Fibroblast of lung (primary cell): ENCODE measurements around the gene FMO4. TPM values are rescaled to one million over a fixed set of nuclear protein-coding genes. Genes with fewer than 3 reads are reported as not detected.

Source experiments
- DNase-seq, 2 donors: peaks; one replicate each; pipeline versions ENCODE4 v3.0.0 to v3.0.0-alpha.2; 2010; ENCODE audit warnings: low read depth in 2 of 2
- H2AFZ ChIP-seq: 2 replicates; pipeline ENCODE4 v1.5.1; 2012; ENCODE audit warnings: low read length, control low read depth, inconsistent platforms
- H3K27ac ChIP-seq: 2 replicates; pipeline ENCODE4 v1.5.1; 2011; ENCODE audit warnings: low read length, control low read depth; ENCODE audit not compliant: insufficient read depth
- H3K27me3 ChIP-seq: 2 replicates; pipeline ENCODE4 v1.5.1; 2011; ENCODE audit warnings: mild to moderate bottlenecking, low read length; ENCODE audit not compliant: control insufficient read depth, insufficient read depth
- H3K36me3 ChIP-seq: 2 replicates; pipeline ENCODE4 v1.5.1; 2011; ENCODE audit warnings: low read length; ENCODE audit not compliant: control insufficient read depth, insufficient read depth
- H3K4me1 ChIP-seq: 2 replicates; pipeline ENCODE4 v1.5.1; 2011; ENCODE audit warnings: low read length; ENCODE audit not compliant: control insufficient read depth, insufficient read depth; ENCODE audit errors: extremely low read depth
- H3K4me2 ChIP-seq: 2 replicates; pipeline ENCODE4 v1.5.1; 2011; ENCODE audit warnings: low read length, control low read depth; ENCODE audit not compliant: insufficient read depth; ENCODE audit errors: extremely low read depth
- H3K4me3 ChIP-seq, 4 experiments: fragments of 200-600 bp in 1 of 4; sonication (generic) in 1 of 4; replicated peaks in 1 of 4; 2 replicates each; pipeline ENCODE4 v1.5.1; 2011 to 2016; ENCODE audit warnings: low read length in 4 of 4, low read depth in 3 of 4, mild to moderate bottlenecking in 3 of 4, control low read depth in 2 of 4, inconsistent platforms in 1 of 4, mixed read lengths in 1 of 4; ENCODE audit not compliant: insufficient read depth in 1 of 4; ENCODE audit errors: control extremely low read depth in 1 of 4
- H3K79me2 ChIP-seq: 2 replicates; pipeline ENCODE4 v1.5.1; 2012; ENCODE audit warnings: mild to moderate bottlenecking, low read length, inconsistent platforms; ENCODE audit not compliant: control insufficient read depth, insufficient read depth
- H3K9ac ChIP-seq: 2 replicates; pipeline ENCODE4 v1.5.1; 2011; ENCODE audit warnings: mild to moderate bottlenecking, low read length, control low read depth; ENCODE audit not compliant: insufficient read depth
- H3K9me3 ChIP-seq: 2 replicates; pipeline ENCODE4 v1.5.1; 2012; ENCODE audit warnings: low read depth, low read length; ENCODE audit not compliant: control insufficient read depth, insufficient read depth
- H4K20me1 ChIP-seq: 2 replicates; pipeline ENCODE4 v1.5.1; 2011; ENCODE audit warnings: low read length; ENCODE audit not compliant: control insufficient read depth, insufficient read depth; ENCODE audit errors: extremely low read depth
- CTCF ChIP-seq, 2 donors: IDR thresholded peaks in 1 of 2; conservative IDR thresholded peaks in 1 of 2; 1 replicate in 1 of 2; 2 replicates in 1 of 2; pipeline ENCODE4 v1.5.1; 2011 to 2012; ENCODE audit warnings: low read length in 2 of 2, control low read depth in 1 of 2, inconsistent platforms in 1 of 2, low read depth in 1 of 2, mild to moderate bottlenecking in 1 of 2
- EZH2 ChIP-seq: IDR thresholded peaks from 2 replicates; pipeline ENCODE4 v1.5.1; 2012; ENCODE audit warnings: low read length, control low read depth, mild to moderate bottlenecking; ENCODE audit errors: missing control alignments
- polyA minus RNA-seq: library from RNA; depleted of rRNA, polyadenylated mRNA; stranded (reverse); fragments of >200 nt; gene quantifications from 2 replicates; pipeline ENCODE4 v1.2.3, GENCODE V29; 2011; ENCODE audit warnings: low replicate concordance
- polyA plus RNA-seq, 2 donors: library from polyadenylated mRNA; depleted of rRNA in 1 of 2; stranded (reverse) in 1 of 2; unstranded in 1 of 2; fragments of >200 nt; gene quantifications; 2 replicates each; pipeline ENCODE4 v1.2.1, GENCODE V29; 2011 to 2012; ENCODE audit warnings: missing spikeins in 1 of 2
- total RNA-seq: library from RNA; depleted of rRNA; stranded (reverse); fragments of >200 nt; gene quantifications from 2 replicates; pipeline ENCODE4 v1.2.1, GENCODE V29; 2014

Gene FMO4
- total RNA-seq = 4.6 and 7.3 TPM in 2 replicates
- 1.5 and 5.5 TPM in 2 replicates for polyA plus RNA-seq
- 1.0 and 2.1 TPM in 2 replicates for polyA plus RNA-seq (2012)
- polyA minus RNA-seq = not detected in 2 replicates

- H3K4me3 ChIP-seq = peak within 1 kb of the TSS; percentile 1 to 66 (median 32)
- peak; percentile 99 to 100 for DNase-seq
- H3K79me2 ChIP-seq = no peaks in the 10 kb centered on the region
- TF ChIP-seq CTCF (conservative IDR thresholded peaks at IDR 0.05 in 1 of 2, IDR thresholded peaks at IDR 0.05 in 1 of 2; ENCODE audit: low read depth in 1 of 2, low read length in 2 of 2) (peak; percentile 74 to 84), EZH2 (no peak)
- H4K20me1 ChIP-seq = no peaks in the 10 kb centered on the region
- H2AFZ ChIP-seq = peak within 1 kb of the TSS; percentile 35
- no peaks in the 10 kb centered on the region for H3K27me3 ChIP-seq
- no peak within 1 kb of the TSS for H3K9ac ChIP-seq
- H3K4me1 ChIP-seq = no peaks in the 10 kb centered on the region
- peak within 1 kb of the TSS; percentile 5 for H3K27ac ChIP-seq
- no peaks in the 10 kb centered on the region for H3K36me3 ChIP-seq
- H3K4me2 ChIP-seq = peak within 1 kb of the TSS; percentile 41
- no peaks in the 10 kb centered on the region for H3K9me3 ChIP-seq
Measured at GRCh38 chr1:171313835-171314320, at the start of gene FMO4. TSS of gene FMO4 (plus strand) at chr1:171314183. CDS start at chr1:171319826, 5,643 bp downstream.

GRCh38 chr1:171265686-171266085 is 48.3 kb upstream of the FMO4 start:
- Histone ChIP-seq H3K36me3 (no peaks in the 10 kb centered on the region), H3K27me3 (no peaks in the 10 kb centered on the region), H3K27ac (no peak overlapping the region), H2AFZ (no peak overlapping the region), H3K9me3 (no peaks in the 10 kb centered on the region), H3K79me2 (no peaks in the 10 kb centered on the region), H3K4me1 (no peaks in the 10 kb centered on the region), H3K9ac (no peak overlapping the region), H4K20me1 (no peaks in the 10 kb centered on the region), H3K4me2 (no peak overlapping the region), H3K4me3 (no peak overlapping the region)
- no peak for TF ChIP-seq EZH2
- TF ChIP-seq CTCF (conservative IDR thresholded peaks at IDR 0.05 in 1 of 2, IDR thresholded peaks at IDR 0.05 in 1 of 2; ENCODE audit: low read depth in 1 of 2, low read length in 2 of 2) = no peak
- no peak for DNase-seq

GRCh38 chr1:171266930-171267329 is 47.1 kb upstream of the FMO4 start:
- H3K4me2 ChIP-seq = no peak overlapping the region
- no peak overlapping the region for H3K4me3 ChIP-seq
- no peak overlapping the region for H2AFZ ChIP-seq
- no peaks in the 10 kb centered on the region for H3K36me3 ChIP-seq
- no peaks in the 10 kb centered on the region for H3K9me3 ChIP-seq
- no peaks in the 10 kb centered on the region for H3K27me3 ChIP-seq
- TF ChIP-seq EZH2 = no peak
- TF ChIP-seq CTCF (conservative IDR thresholded peaks at IDR 0.05 in 1 of 2, IDR thresholded peaks at IDR 0.05 in 1 of 2; ENCODE audit: low read depth in 1 of 2, low read length in 2 of 2) = no peak
- DNase-seq = no peak
- H3K4me1 ChIP-seq = no peaks in the 10 kb centered on the region
- no peak overlapping the region for H3K27ac ChIP-seq
- H3K9ac ChIP-seq = no peak overlapping the region
- no peaks in the 10 kb centered on the region for H3K79me2 ChIP-seq
- H4K20me1 ChIP-seq = no peaks in the 10 kb centered on the region
